GM12878 (cell line): Measurements from ENCODE around the gene MCC. TPM values are rescaled to one million over a fixed set of nuclear protein-coding genes. Genes with fewer than 3 reads are reported as not detected.

ENCODE experiments used
- ATAC-seq: fragments of 200-7000 bp; cut with Tn5 transposase; 3 replicates; pipeline ENCODE4 v1.9.1; 2020; ENCODE audit warnings: mild to moderate bottlenecking, moderate library complexity
- BruUV-seq: library from RNA; stranded (reverse); fragments of 400-500 nt; replicated peaks from 2 replicates; lab custom pipeline; 2021; lab: Mats Ljungman, UMichigan
- CTCF ChIA-PET: fragments of 300-600 bp; sonication (Branson Sonifier 250); formaldehyde crosslinking; extraction: SDS; loops from one replicate; lab custom pipeline; 2021; ENCODE audit warnings: inconsistent platforms; lab: Yijun Ruan, JAX
- POLR2A ChIA-PET: fragments of 350-600 bp; formaldehyde crosslinking; extraction: SDS; loops from one replicate; lab custom pipeline; 2021; ENCODE audit warnings: inconsistent platforms; lab: Charles Lee
- RAD21 ChIA-PET: fragments of 300-600 bp; sonication (Branson Sonifier 250); formaldehyde crosslinking; loops from one replicate; lab custom pipeline; 2023; ENCODE audit warnings: antibody characterized with exemption; ENCODE audit not compliant: unreplicated experiment; lab: Charles Lee
- SMC1A ChIA-PET: fragments of 300-600 bp; sonication (Branson Sonifier 250); formaldehyde crosslinking; loops from one replicate; lab custom pipeline; 2023; ENCODE audit not compliant: unreplicated experiment, uncharacterized antibody; lab: Charles Lee
- DNase-seq: peaks from one replicate; pipeline ENCODE4 v3.0.0-alpha.2; 2011; ENCODE audit warnings: low read depth, low spot score
- FAIRE-seq: peaks from 3 replicates; lab custom pipeline; 2011; peaks lifted over from hg19 to GRCh38; lab: Jason Lieb, UNC
- H2AFZ ChIP-seq: 2 replicates; pipeline ENCODE4 v1.6.0; 2011; ENCODE audit warnings: low read depth, low read length, control low read depth; ENCODE audit not compliant: control insufficient read depth
- H3K27ac ChIP-seq: 2 replicates; pipeline ENCODE4 v1.5.1; 2011; ENCODE audit warnings: control low read depth; ENCODE audit not compliant: control insufficient read depth, insufficient read depth
- H3K27me3 ChIP-seq, 2 experiments: replicated peaks in 1 of 2; 2 replicates each; pipeline versions ENCODE4 v1.6.0 to v1.6.1; 2011; ENCODE audit warnings: low read length in 1 of 2; ENCODE audit not compliant: control insufficient read depth in 2 of 2, insufficient read depth in 2 of 2
- H3K36me3 ChIP-seq, 2 experiments: 2 replicates each; pipeline ENCODE4 v1.5.1; 2011; ENCODE audit warnings: low read length in 1 of 2; ENCODE audit not compliant: control insufficient read depth in 2 of 2, insufficient read depth in 2 of 2
- H3K4me1 ChIP-seq: 2 replicates; pipeline ENCODE4 v1.6.1; 2011; ENCODE audit warnings: mild to moderate bottlenecking, low read length, moderate library complexity, mixed read lengths; ENCODE audit not compliant: control insufficient read depth, insufficient read depth
- H3K4me2 ChIP-seq: 2 replicates; pipeline ENCODE4 v1.6.0; 2011; ENCODE audit warnings: control low read depth; ENCODE audit not compliant: control insufficient read depth, insufficient read depth
- H3K4me3 ChIP-seq: fragments of 200-600 bp; sonication (generic); 2 replicates; pipeline ENCODE4 v1.5.1; 2016
- H3K79me2 ChIP-seq: 2 replicates; pipeline ENCODE4 v1.6.0; 2011; ENCODE audit warnings: low read length; ENCODE audit not compliant: control insufficient read depth, insufficient read depth
- H3K9ac ChIP-seq: 2 replicates; pipeline ENCODE4 v1.8.0; 2011; ENCODE audit warnings: low read length, control low read depth, mixed read lengths; ENCODE audit not compliant: control insufficient read depth, insufficient read depth
- H3K9me3 ChIP-seq: replicated peaks from 3 replicates; pipeline ENCODE4 v1.5.1; 2011; ENCODE audit warnings: mild to moderate bottlenecking, low read length; ENCODE audit not compliant: control insufficient read depth, insufficient read depth
- H4K20me1 ChIP-seq: 2 replicates; pipeline ENCODE4 v1.6.0; 2011; ENCODE audit not compliant: control insufficient read depth, insufficient read depth
- BCL11A ChIP-seq: IDR thresholded peaks from 2 replicates; pipeline ENCODE4 v1.6.1; 2011; ENCODE audit warnings: low read depth, low read length
- LARP7 ChIP-seq: fragments of 450-650 bp; IDR thresholded peaks from 2 replicates; pipeline ENCODE4 v1.6.1; 2017; ENCODE audit warnings: mild to moderate bottlenecking
- NR2C1 ChIP-seq: fragments of 450-650 bp; IDR thresholded peaks from 2 replicates; pipeline ENCODE4 v1.6.1; 2017; ENCODE audit warnings: antibody characterized with exemption, mild to moderate bottlenecking, moderate library complexity
- PML ChIP-seq: IDR thresholded peaks from 2 replicates; pipeline ENCODE4 v1.6.1; 2012; ENCODE audit warnings: low read length, inconsistent platforms
- POLR2A ChIP-seq: IDR thresholded peaks from 2 replicates; pipeline ENCODE4 v1.6.1; 2011; ENCODE audit warnings: low read depth, mild to moderate bottlenecking, low read length
- POLR2AphosphoS5 ChIP-seq: IDR thresholded peaks from 2 replicates; pipeline ENCODE4 v1.6.1; 2011; ENCODE audit warnings: mild to moderate bottlenecking, low read length, inconsistent platforms
- SIX5 ChIP-seq: IDR thresholded peaks from 2 replicates; pipeline ENCODE4 v1.6.1; 2011; ENCODE audit warnings: mild to moderate bottlenecking, low read depth, low read length, moderate library complexity; ENCODE audit not compliant: severe bottlenecking
- SMAD1 ChIP-seq: fragments of 450-650 bp; IDR thresholded peaks from 2 replicates; pipeline ENCODE4 v1.6.1; 2018; ENCODE audit warnings: mild to moderate bottlenecking, low read depth; ENCODE audit not compliant: partially characterized antibody
- SUPT20H ChIP-seq: IDR thresholded peaks from 2 replicates; pipeline ENCODE4 v1.6.1; 2011; ENCODE audit warnings: low read depth, mild to moderate bottlenecking, low read length, moderate library complexity, borderline replicate concordance; ENCODE audit not compliant: control insufficient read depth
- WGBS: methylation state at CpG from one replicate; pipeline ENCODE4 v1.1.6; 2016; ENCODE audit warnings: low lambda C conversion rate; ENCODE audit not compliant: insufficient replicate concordance, insufficient coverage; ENCODE audit errors: missing lambda C conversion rate; 5-methylcytosine and 5-hydroxymethylcytosine counted together
- in situ Hi-C: fragments of 300-500 bp; cut with MboI; formaldehyde crosslinking; loops from 9 replicates; pipeline ENCODE4 v1.14.3; 2018; ENCODE audit warnings: mixed read lengths
- intact Hi-C: fragments of 100-400 bp; cut with micrococcal nuclease; formaldehyde crosslinking; loops from one replicate; pipeline ENCODE4 v1.14.2; 2022; ENCODE audit not compliant: unreplicated experiment
- polyA plus RNA-seq, 11 experiments: library from polyadenylated mRNA; depleted of rRNA in 4 of 11; unstranded in 6 of 11; stranded (reverse) in 5 of 11; fragments of >200 nt; fragmentation: Nextera tagmentation in 4 of 11; fragmentation: Illumina TruSeq in 1 of 11; extraction: Ambion mirVana in 4 of 11; extraction: Trizol in 1 of 11; gene quantifications; 1 replicate in 1 of 11; 2 replicates in 10 of 11; pipeline versions ENCODE4 v1.2.1 to v1.2.3, GENCODE V29; 2011 to 2016; ENCODE audit warnings: inconsistent platforms in 2 of 11, missing spikeins in 2 of 11, low read depth in 1 of 11
- total RNA-seq, 4 experiments: library from RNA; depleted of rRNA in 3 of 4; stranded (reverse); fragments of >200 nt in 3 of 4; fragmentation: Illumina TruSeq in 1 of 4; extraction: Trizol in 1 of 4; gene quantifications; 2 replicates each; pipeline versions ENCODE4 v1.2.1 to v1.2.3, GENCODE V29; 2013 to 2021
- TF ChIP-seq, protein P1 (sequence below): IDR thresholded peaks from 2 replicates; pipeline ENCODE4 v1.6.1; 2011; ENCODE audit warnings: mild to moderate bottlenecking, low read depth, low read length, moderate library complexity; ENCODE audit not compliant: insufficient replicate concordance
- TF ChIP-seq, protein P2 (sequence below): IDR thresholded peaks from 2 replicates; pipeline ENCODE4 v1.6.1; 2011; ENCODE audit warnings: borderline replicate concordance, low read depth, mild to moderate bottlenecking, moderate library complexity, mixed read lengths, low read length; ENCODE audit not compliant: insufficient read depth; ENCODE audit errors: extremely low read length
- TF ChIP-seq, protein P3 (sequence below): fragments of 450-650 bp; formaldehyde crosslinking; IDR thresholded peaks from 2 replicates; pipeline ENCODE4 v1.5.0; 2022; ENCODE audit warnings: mild to moderate bottlenecking, missing genetic modification characterization
- TF ChIP-seq, protein P4 (sequence below): fragments of 450-650 bp; IDR thresholded peaks from 2 replicates; pipeline ENCODE4 v1.6.1; 2017; ENCODE audit warnings: mild to moderate bottlenecking, moderate library complexity

The MCC gene
- total and polyA plus RNA-seq, 10 of the 15 experiments (the other 5 are each of a cell fraction or from before 2014, with no cell fraction given), result 0.03 to 0.86 (median 0.16) TPM

DNA sequence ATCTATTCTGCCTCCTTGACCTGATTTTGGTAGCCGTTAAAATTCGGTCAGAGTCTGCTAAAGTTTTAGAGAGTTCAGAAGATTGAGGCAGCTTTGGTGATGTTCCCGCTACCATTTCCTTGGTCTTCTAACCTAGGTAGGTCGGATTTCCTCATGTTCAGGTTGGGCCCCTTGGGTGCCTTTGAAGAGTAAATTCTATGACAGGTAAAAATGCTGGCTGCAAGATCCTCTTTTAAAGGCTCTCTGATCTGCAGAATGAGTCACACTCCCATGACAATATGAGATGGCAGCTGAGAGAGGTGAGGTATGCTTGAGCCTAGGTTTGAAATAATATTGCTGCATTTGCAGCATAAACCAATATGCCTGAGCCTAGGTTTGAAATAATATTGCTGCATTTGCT, 252.4 kb downstream of the MCC start:
- no peak for DNase-seq
- H3K4me3 ChIP-seq, result no peak overlapping the region
- ChIA-PET CTCF (interaction anchor here (0.9 kb wide), 1 partner anchor 10 kb away, joined by 3 read pairs; no protein-coding TSS in a partner anchor), SMC1A (no interaction called here), POLR2A (no interaction called here), RAD21 (no interaction called here)
- H3K27me3 ChIP-seq, result peaks cover 0 to 3% of the 10 kb centered on the region in 2 experiments; a peak in 2 of 4 replicates
- TF ChIP-seq POLR2AphosphoS5, result no peak
- TF ChIP-seq, protein P1, sequence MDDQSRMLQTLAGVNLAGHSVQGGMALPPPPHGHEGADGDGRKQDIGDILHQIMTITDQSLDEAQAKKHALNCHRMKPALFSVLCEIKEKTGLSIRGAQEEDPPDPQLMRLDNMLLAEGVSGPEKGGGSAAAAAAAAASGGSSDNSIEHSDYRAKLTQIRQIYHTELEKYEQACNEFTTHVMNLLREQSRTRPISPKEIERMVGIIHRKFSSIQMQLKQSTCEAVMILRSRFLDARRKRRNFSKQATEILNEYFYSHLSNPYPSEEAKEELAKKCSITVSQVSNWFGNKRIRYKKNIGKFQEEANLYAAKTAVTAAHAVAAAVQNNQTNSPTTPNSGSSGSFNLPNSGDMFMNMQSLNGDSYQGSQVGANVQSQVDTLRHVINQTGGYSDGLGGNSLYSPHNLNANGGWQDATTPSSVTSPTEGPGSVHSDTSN, result no peak
- no peak for TF ChIP-seq SMAD1
- no peak for TF ChIP-seq POLR2A
- TF ChIP-seq BCL11A, result no peak
- no peak for TF ChIP-seq SUPT20H
- TF ChIP-seq LARP7, result no peak
- TF ChIP-seq, protein P2, sequence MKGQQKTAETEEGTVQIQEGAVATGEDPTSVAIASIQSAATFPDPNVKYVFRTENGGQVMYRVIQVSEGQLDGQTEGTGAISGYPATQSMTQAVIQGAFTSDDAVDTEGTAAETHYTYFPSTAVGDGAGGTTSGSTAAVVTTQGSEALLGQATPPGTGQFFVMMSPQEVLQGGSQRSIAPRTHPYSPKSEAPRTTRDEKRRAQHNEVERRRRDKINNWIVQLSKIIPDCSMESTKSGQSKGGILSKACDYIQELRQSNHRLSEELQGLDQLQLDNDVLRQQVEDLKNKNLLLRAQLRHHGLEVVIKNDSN, result no peak
- TF ChIP-seq, protein P3, sequence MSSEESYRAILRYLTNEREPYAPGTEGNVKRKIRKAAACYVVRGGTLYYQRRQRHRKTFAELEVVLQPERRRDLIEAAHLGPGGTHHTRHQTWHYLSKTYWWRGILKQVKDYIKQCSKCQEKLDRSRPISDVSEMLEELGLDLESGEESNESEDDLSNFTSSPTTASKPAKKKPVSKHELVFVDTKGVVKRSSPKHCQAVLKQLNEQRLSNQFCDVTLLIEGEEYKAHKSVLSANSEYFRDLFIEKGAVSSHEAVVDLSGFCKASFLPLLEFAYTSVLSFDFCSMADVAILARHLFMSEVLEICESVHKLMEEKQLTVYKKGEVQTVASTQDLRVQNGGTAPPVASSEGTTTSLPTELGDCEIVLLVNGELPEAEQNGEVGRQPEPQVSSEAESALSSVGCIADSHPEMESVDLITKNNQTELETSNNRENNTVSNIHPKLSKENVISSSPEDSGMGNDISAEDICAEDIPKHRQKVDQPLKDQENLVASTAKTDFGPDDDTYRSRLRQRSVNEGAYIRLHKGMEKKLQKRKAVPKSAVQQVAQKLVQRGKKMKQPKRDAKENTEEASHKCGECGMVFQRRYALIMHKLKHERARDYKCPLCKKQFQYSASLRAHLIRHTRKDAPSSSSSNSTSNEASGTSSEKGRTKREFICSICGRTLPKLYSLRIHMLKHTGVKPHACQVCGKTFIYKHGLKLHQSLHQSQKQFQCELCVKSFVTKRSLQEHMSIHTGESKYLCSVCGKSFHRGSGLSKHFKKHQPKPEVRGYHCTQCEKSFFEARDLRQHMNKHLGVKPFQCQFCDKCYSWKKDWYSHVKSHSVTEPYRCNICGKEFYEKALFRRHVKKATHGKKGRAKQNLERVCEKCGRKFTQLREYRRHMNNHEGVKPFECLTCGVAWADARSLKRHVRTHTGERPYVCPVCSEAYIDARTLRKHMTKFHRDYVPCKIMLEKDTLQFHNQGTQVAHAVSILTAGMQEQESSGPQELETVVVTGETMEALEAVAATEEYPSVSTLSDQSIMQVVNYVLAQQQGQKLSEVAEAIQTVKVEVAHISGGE, result no peak
- TF ChIP-seq PML, result no peak
- no peak for TF ChIP-seq SIX5
- no peak for TF ChIP-seq NR2C1
- TF ChIP-seq, protein P4, sequence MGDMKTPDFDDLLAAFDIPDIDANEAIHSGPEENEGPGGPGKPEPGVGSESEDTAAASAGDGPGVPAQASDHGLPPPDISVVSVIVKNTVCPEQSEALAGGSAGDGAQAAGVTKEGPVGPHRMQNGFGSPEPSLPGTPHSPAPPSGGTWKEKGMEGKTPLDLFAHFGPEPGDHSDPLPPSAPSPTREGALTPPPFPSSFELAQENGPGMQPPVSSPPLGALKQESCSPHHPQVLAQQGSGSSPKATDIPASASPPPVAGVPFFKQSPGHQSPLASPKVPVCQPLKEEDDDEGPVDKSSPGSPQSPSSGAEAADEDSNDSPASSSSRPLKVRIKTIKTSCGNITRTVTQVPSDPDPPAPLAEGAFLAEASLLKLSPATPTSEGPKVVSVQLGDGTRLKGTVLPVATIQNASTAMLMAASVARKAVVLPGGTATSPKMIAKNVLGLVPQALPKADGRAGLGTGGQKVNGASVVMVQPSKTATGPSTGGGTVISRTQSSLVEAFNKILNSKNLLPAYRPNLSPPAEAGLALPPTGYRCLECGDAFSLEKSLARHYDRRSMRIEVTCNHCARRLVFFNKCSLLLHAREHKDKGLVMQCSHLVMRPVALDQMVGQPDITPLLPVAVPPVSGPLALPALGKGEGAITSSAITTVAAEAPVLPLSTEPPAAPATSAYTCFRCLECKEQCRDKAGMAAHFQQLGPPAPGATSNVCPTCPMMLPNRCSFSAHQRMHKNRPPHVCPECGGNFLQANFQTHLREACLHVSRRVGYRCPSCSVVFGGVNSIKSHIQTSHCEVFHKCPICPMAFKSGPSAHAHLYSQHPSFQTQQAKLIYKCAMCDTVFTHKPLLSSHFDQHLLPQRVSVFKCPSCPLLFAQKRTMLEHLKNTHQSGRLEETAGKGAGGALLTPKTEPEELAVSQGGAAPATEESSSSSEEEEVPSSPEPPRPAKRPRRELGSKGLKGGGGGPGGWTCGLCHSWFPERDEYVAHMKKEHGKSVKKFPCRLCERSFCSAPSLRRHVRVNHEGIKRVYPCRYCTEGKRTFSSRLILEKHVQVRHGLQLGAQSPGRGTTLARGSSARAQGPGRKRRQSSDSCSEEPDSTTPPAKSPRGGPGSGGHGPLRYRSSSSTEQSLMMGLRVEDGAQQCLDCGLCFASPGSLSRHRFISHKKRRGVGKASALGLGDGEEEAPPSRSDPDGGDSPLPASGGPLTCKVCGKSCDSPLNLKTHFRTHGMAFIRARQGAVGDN, result no peak
- no peak overlapping the region for H2AFZ ChIP-seq
- no peaks in the 10 kb centered on the region for H3K36me3 ChIP-seq
- no peak overlapping the region for H3K27ac ChIP-seq
- no peaks in the 10 kb centered on the region for H3K9me3 ChIP-seq
- H3K9ac ChIP-seq, result no peak overlapping the region
- ATAC-seq, result no peak
- no peaks in the 10 kb centered on the region for H3K79me2 ChIP-seq
- intact Hi-C loops (no loop called here), in situ Hi-C loops (no loop called here)
- 46% methylated on average over 4 of the region's 4 CpGs for WGBS
- H3K4me2 ChIP-seq, result no peak overlapping the region
- no TSS peak for BruUV-seq
- no peak for FAIRE-seq
- H4K20me1 ChIP-seq, result no peaks in the 10 kb centered on the region
- no peaks in the 10 kb centered on the region for H3K4me1 ChIP-seq
